Thoracic aorta (tissue), 2 donors: ENCODE data around the gene ENAH. TPM values are rescaled to one million over a fixed set of nuclear protein-coding genes. Genes with fewer than 3 reads are reported as not detected.
"Not testable (repeated sequence)": the region's sequence is repeated elsewhere in the genome, so short reads cannot be mapped to it uniquely, and the experiment has no call there.

Source experiments
- ATAC-seq: fragments of 150-250 bp; one replicate; pipeline ENCODE4 v1.8.0; 2017; ENCODE audit warnings: low read depth; ENCODE audit not compliant: insufficient number of reproducible peaks, low FRiP score
- DNase-seq: peaks from one replicate; pipeline ENCODE4 v3.0.0-alpha.2; 2020; ENCODE audit warnings: low spot score
- H3K27ac ChIP-seq, 2 donors: fragments of 200-600 bp; sonication (generic); 1 replicate in 1 of 2; 2 replicates in 1 of 2; pipeline ENCODE4 v1.5.1; 2016; ENCODE audit warnings: mild to moderate bottlenecking in 2 of 2, moderate library complexity in 2 of 2
- H3K27me3 ChIP-seq: fragments of 200-600 bp; sonication (generic); replicated peaks from 2 replicates; pipeline ENCODE4 v1.6.0; 2016; ENCODE audit warnings: mild to moderate bottlenecking; ENCODE audit not compliant: insufficient read depth
- H3K36me3 ChIP-seq: fragments of 200-600 bp; sonication (generic); one replicate; pipeline ENCODE4 v1.5.1; 2016
- H3K4me1 ChIP-seq, 2 donors: fragments of 200-600 bp; sonication (generic); 1 replicate in 1 of 2; 2 replicates in 1 of 2; pipeline versions ENCODE4 v1.5.1 to v1.6.0; 2016; ENCODE audit warnings: low read depth in 2 of 2, mild to moderate bottlenecking in 1 of 2; ENCODE audit not compliant: control insufficient read depth in 1 of 2
- H3K4me3 ChIP-seq: fragments of 200-600 bp; sonication (generic); 2 replicates; pipeline ENCODE4 v1.5.1; 2016; ENCODE audit warnings: mild to moderate bottlenecking
- H3K9me3 ChIP-seq: fragments of 200-600 bp; sonication (generic); 2 replicates; pipeline ENCODE4 v1.5.1; 2016
- total RNA-seq, 2 donors: library from RNA; depleted of rRNA; stranded (reverse); fragments of >200 nt; gene quantifications; one replicate each; pipeline versions ENCODE4 v1.1.0 to v1.2.3, GENCODE V29; 2016
- TF ChIP-seq, protein P1 (sequence below): fragments of 200-600 bp; sonication (generic); IDR thresholded peaks from one replicate; pipeline ENCODE4 v1.5.1; 2019; ENCODE audit warnings: antibody characterized with exemption

Gene ENAH
- total RNA-seq, 2 donors from 2014 or later = 111 to 119 TPM

DNA sequence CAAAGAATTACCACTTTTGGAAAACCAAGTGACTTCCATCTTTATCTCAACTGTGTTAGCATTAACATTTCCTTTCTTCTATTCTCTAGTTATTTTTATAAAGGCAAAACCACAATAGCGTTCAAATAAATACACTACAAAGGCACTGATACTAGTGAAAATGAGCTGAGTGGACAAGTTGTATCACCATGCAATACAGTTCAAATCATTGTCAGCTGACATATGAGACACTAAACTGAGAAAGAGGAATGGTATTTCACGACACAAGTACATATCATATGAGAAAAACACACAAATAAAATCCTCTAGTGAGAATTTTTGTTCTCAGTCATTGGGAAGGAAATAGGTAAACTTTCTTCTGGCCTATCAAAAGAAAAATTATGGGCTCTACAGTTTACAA is 26.2 kb downstream of the ENAH start:
- no peak for ATAC-seq

DNA sequence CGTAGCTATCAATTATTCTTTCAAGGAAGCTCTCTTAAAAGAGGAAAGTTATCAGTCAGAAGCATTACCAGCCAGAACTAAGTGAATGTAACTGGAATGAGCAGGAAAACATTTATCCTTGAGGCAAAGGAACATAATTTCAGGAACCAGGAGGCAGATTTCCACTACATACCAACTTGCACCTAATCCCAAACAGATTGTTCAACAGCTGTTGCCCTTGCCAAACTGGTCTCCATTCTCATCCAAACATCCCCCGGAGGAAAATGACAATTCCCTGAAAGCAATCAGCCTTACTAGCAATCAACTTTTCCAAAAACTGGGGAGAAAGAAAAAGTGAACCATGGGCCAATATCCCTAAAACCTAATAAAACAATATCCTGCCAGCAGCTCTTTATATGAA is 35.0 kb downstream of the ENAH start:
- Histone ChIP-seq H3K9me3 (no peaks in the 10 kb centered on the region), H3K4me1 (peaks cover 14 to 33% of the 10 kb centered on the region in 2 donors), H3K36me3 (no peaks in the 10 kb centered on the region), H3K27me3 (no peaks in the 10 kb centered on the region), H3K27ac (no peak overlapping the region), H3K4me3 (no peak overlapping the region)
- TF ChIP-seq, protein P1, sequence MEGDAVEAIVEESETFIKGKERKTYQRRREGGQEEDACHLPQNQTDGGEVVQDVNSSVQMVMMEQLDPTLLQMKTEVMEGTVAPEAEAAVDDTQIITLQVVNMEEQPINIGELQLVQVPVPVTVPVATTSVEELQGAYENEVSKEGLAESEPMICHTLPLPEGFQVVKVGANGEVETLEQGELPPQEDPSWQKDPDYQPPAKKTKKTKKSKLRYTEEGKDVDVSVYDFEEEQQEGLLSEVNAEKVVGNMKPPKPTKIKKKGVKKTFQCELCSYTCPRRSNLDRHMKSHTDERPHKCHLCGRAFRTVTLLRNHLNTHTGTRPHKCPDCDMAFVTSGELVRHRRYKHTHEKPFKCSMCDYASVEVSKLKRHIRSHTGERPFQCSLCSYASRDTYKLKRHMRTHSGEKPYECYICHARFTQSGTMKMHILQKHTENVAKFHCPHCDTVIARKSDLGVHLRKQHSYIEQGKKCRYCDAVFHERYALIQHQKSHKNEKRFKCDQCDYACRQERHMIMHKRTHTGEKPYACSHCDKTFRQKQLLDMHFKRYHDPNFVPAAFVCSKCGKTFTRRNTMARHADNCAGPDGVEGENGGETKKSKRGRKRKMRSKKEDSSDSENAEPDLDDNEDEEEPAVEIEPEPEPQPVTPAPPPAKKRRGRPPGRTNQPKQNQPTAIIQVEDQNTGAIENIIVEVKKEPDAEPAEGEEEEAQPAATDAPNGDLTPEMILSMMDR = no peak
- no peak for DNase-seq
- no peak for ATAC-seq

More for the DNA sequence above, 26.2 kb downstream of the ENAH start:
- Histone ChIP-seq H3K9me3 (no peaks in the 10 kb centered on the region), H3K27me3 (no peaks in the 10 kb centered on the region), H3K4me3 (no peak overlapping the region), H3K36me3 (no peaks in the 10 kb centered on the region), H3K4me1 (peaks cover 17 to 68% of the 10 kb centered on the region in 2 donors), H3K27ac (no peak overlapping the region)
- no peak for DNase-seq
- TF ChIP-seq, protein P1 = no peak

DNA sequence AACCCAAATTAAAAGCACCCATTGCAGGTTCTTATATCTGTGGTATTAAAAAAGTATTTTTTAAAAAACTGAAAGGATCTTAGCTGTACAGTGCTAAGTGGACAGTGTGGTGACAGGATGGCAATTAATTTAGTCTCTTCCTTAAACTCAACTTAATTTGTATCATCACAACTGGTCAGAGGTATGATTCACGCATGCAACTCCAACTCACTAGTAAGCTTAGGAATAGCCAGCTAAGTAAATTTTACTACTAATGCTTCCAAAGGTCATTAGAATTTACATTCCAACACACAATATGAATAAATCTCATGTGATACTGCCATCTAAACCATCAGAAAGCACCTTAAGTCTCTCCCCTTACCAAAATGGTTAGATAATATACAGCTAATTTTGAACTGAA is 35.4 kb downstream of the ENAH start:
- no peak for ATAC-seq
- H3K27ac ChIP-seq = no peak overlapping the region
- TF ChIP-seq, protein P1 = no peak

DNA sequence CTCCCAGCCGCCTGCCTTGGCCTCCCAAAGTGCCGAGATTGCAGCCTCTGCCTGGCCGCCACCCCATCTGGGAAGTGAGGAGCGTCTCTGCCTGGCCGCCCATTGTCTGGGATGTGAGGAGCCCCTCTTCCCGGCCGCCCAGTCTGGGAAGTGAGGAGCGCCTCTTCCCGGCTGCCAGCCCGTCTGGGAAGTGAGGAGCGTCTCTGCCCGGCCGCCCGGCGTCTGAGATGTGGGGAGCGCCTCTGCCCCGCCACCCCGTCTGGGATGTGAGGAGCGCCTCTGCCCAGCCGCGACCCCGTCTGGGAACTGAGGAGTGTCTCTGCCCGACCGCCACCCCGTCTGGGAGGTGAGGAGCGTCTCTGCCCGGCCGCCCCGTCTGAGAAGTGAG is 37.5 kb downstream of the ENAH start:
- H3K4me1 ChIP-seq = peaks cover 18 to 39% of the 10 kb centered on the region in 2 donors
- not testable (repeated sequence) for DNase-seq, H3K27me3 ChIP-seq

More for the DNA sequence above, 35.4 kb downstream of the ENAH start:
- Histone ChIP-seq H3K27me3 (no peaks in the 10 kb centered on the region), H3K36me3 (no peaks in the 10 kb centered on the region), H3K9me3 (no peaks in the 10 kb centered on the region), H3K4me3 (no peak overlapping the region), H3K4me1 (peaks cover 14 to 36% of the 10 kb centered on the region in 2 donors)
- DNase-seq = no peak

DNA sequence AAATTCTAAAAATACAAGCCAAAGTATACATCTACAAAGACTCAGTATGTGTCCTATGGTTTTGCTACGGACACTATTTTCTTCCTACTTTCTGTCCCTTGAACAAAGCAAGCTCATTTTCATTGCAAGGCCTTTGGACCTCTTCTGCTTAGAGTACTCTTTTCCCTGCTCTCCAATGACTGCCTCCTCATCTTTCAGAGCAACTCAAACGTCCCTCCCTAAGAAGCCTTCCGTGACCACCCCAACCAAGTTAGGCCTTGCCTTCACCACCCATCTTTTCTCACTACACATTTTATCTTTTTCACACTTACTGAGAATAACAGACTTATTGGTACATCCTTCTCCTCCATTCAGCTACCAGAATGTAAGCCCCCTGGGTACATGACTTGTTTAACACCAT is 39.9 kb downstream of the ENAH start:
- Histone ChIP-seq H3K36me3 (no peaks in the 10 kb centered on the region), H3K4me1 (peaks cover 27 to 47% of the 10 kb centered on the region in 2 donors), H3K4me3 (no peak overlapping the region), H3K9me3 (no peaks in the 10 kb centered on the region), H3K27me3 (no peaks in the 10 kb centered on the region), H3K27ac (peak overlapping the region in 1 of 2 donors; percentile 62)
- ATAC-seq (no peak), DNase-seq (no peak)
- TF ChIP-seq, protein P1 = no peak

More for the DNA sequence above, 37.5 kb downstream of the ENAH start:
- H3K9me3 ChIP-seq, H3K27ac ChIP-seq, H3K4me3 ChIP-seq, H3K36me3 ChIP-seq, ATAC-seq: not testable (repeated sequence)

DNA sequence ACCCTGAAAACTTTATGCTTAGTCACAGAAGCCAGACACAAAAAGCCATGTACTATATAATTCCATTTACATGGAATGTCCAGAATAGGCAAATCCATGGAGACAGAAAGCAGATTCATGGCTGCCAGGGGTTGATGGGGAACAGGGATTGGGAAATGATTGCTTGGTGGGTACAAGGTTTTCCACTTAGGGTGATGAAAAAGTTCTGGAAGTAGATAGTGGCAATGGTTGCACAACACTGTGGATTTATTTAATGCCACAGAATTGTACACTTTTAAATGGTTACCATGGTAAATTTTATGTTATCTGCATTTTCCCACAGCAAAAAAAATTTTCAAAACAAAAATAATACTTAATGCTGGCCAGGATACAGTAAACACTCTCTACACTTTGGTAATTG is 40.6 kb downstream of the ENAH start:
- no peaks in the 10 kb centered on the region for H3K9me3 ChIP-seq
- H3K27ac ChIP-seq = peak overlapping the region; percentile 15 to 62
- H3K27me3 ChIP-seq = no peaks in the 10 kb centered on the region
- no peaks in the 10 kb centered on the region for H3K36me3 ChIP-seq
- TF ChIP-seq, protein P1 = no peak
- ATAC-seq = no peak
- DNase-seq = no peak
- H3K4me3 ChIP-seq = no peak overlapping the region
- H3K4me1 ChIP-seq = peaks cover 26 to 47% of the 10 kb centered on the region in 2 donors
